Measurements from ENCODE around the gene GAPDHS.

The GAPDHS gene

GRCh38 chr19:35510626-35510964 is 22.7 kb upstream of the GAPDHS start:
- TF ChIP-seq CTCF (IDR thresholded peaks at IDR 0.05; ENCODE audit: low read depth, low read length), result no peak
- H3K4me3 ChIP-seq (ENCODE audit: low read depth, low read length), result no peak overlapping the region

- TF ChIP-seq CTCF (IDR thresholded peaks at IDR 0.05; ENCODE audit: low read depth, low read length), result no peak
- no peak overlapping the region for H3K4me3 ChIP-seq (ENCODE audit: low read depth, low read length)
These were observed 21.9 kb upstream of the GAPDHS start for GRCh38 chr19:35511337-35511736.

- H3K4me3 ChIP-seq (ENCODE audit: low read depth, low read length), result no peak overlapping the region
- no peak for TF ChIP-seq CTCF (IDR thresholded peaks at IDR 0.05; ENCODE audit: low read depth, low read length)
These were observed 20.2 kb upstream of the GAPDHS start for GRCh38 chr19:35512831-35513627.

DNA sequence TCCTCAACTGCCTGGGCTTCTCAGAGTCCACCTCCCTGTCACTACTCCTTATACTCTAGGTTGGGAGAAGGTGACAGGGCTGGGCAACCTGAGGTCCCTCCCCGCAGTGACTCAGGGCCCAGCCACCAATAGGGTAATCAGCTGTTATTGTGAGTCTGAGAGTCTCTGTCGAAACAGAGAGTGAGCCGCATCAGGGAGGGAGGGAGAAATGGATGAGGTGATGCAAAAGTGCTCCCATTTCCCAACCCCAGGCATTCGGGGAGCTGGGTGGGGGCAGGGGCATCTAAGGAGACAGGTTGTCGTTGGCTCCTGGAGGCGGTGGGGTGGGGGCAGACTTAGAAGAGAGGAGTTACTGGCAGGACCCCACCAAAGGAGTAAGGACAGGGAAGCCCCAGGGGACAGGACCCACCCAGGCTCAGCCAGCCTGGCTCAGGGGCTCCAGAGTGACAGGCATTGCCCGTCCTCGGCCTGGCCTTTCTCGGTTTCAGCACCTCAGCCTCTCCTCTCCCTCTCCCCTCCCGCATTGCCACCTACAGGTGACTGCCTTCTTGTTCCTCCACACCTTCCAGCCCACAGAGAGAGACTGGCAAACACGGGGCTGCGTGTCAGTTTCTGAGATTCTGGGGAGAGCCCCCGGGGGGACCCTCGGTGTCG is 19.5 kb upstream of the GAPDHS start, which contains the start of gene DMKN:
DMKN (minus strand) TSS at position 22 of the 654 bp plus-strand sequence. CDS start 174 bp downstream, outside the sequence.
- H3K4me3 ChIP-seq (ENCODE audit: low read depth, low read length), result no peak within 1 kb of the TSS
- no peak for TF ChIP-seq CTCF (IDR thresholded peaks at IDR 0.05; ENCODE audit: low read depth, low read length)

DNA sequence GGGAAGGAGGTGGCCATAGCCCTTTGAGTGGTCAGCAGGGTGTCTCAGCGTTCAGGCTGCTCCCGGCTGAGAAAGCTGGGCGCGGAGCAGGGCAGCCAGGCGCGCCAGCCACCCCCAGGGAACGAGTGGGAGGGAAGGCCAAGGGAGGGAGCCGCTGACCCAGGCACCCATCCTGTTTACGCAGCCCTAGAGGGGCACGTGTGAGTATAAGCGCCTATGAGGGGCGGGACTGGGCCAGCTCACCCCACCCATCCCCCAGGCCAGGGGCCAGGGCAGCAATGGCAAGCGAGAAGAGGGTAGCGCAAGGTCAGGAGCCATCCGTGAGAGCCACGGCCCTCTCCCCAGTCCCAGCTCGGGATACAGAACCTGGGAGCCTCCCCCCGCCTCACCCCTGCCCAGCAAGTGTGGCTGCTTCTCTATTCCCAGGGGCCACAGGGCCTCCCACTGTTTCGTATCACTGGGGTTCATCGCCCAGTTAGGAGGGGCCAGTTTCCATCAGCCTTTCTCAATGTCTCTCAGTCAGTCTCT is 18.9 kb upstream of the GAPDHS start:
- no peak overlapping the region for H3K4me3 ChIP-seq (ENCODE audit: low read depth, low read length)
- no peak for TF ChIP-seq CTCF (IDR thresholded peaks at IDR 0.05; ENCODE audit: low read depth, low read length)

- no peak overlapping the region for H3K4me3 ChIP-seq (ENCODE audit: low read depth, low read length)
- TF ChIP-seq CTCF (IDR thresholded peaks at IDR 0.05; ENCODE audit: low read depth, low read length), result no peak
These were observed 16.9 kb upstream of the GAPDHS start for GRCh38 chr19:35516310-35516709.

- no peak overlapping the region for H3K4me3 ChIP-seq (ENCODE audit: low read depth, low read length)
- TF ChIP-seq CTCF (IDR thresholded peaks at IDR 0.05; ENCODE audit: low read depth, low read length), result no peak
These were observed 15.9 kb upstream of the GAPDHS start for GRCh38 chr19:35517342-35517741.

All from WI38 (cell line).